Epithelial cell of proximal tubule (primary cell): ENCODE results near the gene VIPR1. TPM values are rescaled to one million over a fixed set of nuclear protein-coding genes. Genes with fewer than 3 reads are reported as not detected.

Experiments used
- DNase-seq: peaks from one replicate; pipeline ENCODE4 v3.0.0-alpha.2; 2011; ENCODE audit warnings: low read depth
- H3K4me3 ChIP-seq: 2 replicates; pipeline ENCODE4 v1.5.1; 2011; ENCODE audit warnings: low read depth, mild to moderate bottlenecking, low read length
- total RNA-seq: library from RNA; depleted of rRNA; stranded (reverse); fragments of >200 nt; gene quantifications from 2 replicates; pipeline ENCODE4 v1.2.3, GENCODE V29; 2015
- TF ChIP-seq, protein P1 (sequence below): conservative IDR thresholded peaks from 2 replicates; pipeline ENCODE4 v1.5.1; 2012; ENCODE audit warnings: low read depth, mild to moderate bottlenecking, low read length

The VIPR1 gene
- total RNA-seq, 1 donor from 2014 or later, result not detected

DNA sequence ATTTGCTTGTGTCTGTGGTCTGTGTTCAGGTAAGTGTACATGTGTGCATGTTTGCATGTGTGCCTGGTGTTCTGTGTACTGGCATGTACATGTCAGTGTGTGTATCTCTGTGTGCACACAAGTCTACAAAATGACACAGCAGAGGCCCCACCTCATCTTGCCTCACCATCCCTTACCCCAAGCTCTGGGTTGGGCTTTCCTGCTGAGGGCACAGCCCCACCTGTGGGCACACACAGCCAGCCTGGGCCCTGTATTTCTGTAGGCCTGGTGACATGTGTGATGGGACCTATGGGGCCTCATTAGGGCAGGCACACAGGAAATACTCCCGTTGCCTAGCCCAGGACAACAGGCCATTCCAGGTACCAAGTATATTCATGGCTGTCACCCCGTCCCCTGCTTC, 13.5 kb downstream of the VIPR1 start:
- DNase-seq, result no peak
- TF ChIP-seq, protein P1, sequence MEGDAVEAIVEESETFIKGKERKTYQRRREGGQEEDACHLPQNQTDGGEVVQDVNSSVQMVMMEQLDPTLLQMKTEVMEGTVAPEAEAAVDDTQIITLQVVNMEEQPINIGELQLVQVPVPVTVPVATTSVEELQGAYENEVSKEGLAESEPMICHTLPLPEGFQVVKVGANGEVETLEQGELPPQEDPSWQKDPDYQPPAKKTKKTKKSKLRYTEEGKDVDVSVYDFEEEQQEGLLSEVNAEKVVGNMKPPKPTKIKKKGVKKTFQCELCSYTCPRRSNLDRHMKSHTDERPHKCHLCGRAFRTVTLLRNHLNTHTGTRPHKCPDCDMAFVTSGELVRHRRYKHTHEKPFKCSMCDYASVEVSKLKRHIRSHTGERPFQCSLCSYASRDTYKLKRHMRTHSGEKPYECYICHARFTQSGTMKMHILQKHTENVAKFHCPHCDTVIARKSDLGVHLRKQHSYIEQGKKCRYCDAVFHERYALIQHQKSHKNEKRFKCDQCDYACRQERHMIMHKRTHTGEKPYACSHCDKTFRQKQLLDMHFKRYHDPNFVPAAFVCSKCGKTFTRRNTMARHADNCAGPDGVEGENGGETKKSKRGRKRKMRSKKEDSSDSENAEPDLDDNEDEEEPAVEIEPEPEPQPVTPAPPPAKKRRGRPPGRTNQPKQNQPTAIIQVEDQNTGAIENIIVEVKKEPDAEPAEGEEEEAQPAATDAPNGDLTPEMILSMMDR, result no peak

DNA sequence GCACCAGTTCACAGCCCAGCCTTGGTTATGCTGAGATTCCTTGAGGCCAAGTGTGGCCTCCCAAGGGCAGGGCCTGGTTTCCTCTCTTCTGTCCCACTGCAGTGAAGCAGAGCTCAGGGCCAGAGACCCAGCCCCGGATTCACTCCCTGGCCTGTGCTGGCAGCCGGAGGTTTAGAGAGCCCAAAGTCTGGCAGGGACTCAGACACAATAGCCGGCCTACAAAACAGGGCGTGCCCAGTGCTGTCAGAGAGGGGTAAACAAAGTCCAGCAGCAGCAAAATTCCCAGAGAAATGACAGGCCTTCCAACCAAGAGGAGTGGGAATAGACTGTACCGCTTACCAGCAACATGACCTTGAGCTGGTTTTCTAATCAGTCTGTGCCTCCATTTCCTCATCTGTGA, 14.0 kb downstream of the VIPR1 start:
- TF ChIP-seq, protein P1, result no peak

More for the DNA sequence above, 13.5 kb downstream of the VIPR1 start:
- no peak overlapping the region for H3K4me3 ChIP-seq

DNA sequence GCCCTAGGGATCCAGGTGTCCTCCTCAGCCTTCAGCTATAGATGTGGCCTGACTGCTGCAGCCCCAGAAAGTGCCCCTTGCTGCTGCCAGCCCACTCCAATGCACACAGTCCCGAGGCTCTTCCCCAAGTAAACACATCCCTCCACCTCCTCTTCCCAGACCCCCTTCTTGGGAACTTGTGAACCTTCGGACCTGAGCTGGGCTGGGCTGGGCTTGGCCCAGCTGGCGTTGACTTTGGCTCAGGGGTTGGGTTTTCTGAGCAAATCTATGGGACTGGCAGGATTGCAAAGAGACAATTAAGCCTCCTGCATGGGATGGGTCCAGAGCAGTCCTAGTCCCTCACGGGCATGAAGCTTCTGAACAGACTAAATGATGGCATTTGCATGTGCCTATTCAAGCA, 14.7 kb downstream of the VIPR1 start:
- no peak for DNase-seq
- TF ChIP-seq, protein P1, result no peak
- H3K4me3 ChIP-seq, result no peak overlapping the region

More for the DNA sequence above, 14.0 kb downstream of the VIPR1 start:
- no peak for DNase-seq
- H3K4me3 ChIP-seq, result no peak overlapping the region

DNA sequence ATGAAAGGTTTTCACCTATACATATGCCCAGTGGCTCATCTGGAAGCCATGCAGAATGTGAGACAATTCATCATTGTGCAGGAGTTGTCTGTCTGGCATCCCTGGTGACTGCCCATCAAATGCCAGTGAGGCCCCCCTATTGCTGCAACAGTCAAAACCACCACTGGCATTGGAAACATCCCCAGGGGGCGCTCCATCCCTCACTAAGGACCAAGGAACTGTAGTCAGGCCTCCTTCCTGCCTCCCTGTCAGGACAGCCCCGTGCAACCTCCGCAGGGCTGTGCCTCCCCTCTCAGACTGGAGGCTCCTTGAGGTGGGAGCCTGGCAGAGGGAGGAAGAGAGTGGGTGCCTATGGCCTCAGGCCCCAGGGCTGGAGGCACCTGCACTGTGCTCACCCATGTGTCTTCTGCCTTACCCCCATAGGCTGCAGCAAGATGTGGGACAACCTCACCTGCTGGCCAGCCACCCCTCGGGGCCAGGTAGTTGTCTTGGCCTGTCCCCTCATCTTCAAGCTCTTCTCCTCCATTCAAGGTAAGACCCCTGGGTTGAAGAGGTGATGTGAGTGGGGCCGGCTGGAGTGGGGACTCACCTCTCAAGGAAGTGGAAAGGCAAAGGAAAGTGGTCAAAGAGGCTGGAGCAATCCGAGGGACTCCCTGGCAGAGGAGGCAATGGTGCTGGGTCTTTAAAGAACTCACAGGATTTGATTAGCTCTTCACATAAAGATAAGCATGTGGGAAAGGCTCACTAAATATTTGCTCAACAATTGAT, 16.5 kb downstream of the VIPR1 start:
- TF ChIP-seq, protein P1, result peak; percentile 19
- H3K4me3 ChIP-seq, result no peak overlapping the region
- no peak for DNase-seq

DNA sequence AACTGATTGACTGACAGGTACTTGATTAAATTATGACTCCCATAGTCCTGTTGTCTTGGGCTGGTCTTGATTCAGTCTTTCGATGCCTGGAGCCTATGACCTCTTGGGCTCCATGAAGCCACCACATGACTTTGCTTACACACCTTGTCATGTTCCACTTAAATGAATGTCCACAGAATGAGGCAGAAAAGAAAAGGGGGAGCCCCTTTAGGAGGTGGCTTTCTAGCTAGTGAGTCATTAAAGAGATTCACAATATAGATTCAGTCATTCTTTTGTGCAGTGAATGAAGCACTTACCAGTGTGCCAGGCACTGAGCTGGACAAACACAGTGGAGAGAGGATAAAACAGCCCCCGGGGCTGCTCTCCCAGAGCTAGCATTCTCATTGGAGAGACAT, 17.1 kb downstream of the VIPR1 start:
- H3K4me3 ChIP-seq, result no peak overlapping the region
- no peak for DNase-seq
- TF ChIP-seq, protein P1, result no peak

DNA sequence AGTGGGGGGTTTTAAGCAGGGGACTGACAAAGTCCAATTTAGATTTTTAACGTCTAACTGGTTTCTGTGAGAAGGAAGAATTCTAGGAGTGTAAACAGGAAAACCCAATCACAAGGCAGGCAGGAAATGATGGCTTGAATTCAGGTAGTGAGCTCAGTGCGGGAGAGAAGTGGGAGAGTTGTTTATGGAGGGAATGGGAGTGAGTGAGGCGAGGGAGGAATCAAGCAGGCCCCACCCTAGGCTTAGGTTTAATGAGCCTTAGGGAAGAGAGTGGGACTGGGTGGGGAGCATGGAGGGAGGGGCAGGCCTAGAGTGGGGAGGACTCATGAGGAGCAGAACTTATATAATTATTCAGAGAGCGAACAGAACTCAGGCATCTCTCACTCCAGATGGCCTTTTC, 17.9 kb downstream of the VIPR1 start:
- no peak overlapping the region for H3K4me3 ChIP-seq
- DNase-seq, result no peak
- TF ChIP-seq, protein P1, result no peak

DNA sequence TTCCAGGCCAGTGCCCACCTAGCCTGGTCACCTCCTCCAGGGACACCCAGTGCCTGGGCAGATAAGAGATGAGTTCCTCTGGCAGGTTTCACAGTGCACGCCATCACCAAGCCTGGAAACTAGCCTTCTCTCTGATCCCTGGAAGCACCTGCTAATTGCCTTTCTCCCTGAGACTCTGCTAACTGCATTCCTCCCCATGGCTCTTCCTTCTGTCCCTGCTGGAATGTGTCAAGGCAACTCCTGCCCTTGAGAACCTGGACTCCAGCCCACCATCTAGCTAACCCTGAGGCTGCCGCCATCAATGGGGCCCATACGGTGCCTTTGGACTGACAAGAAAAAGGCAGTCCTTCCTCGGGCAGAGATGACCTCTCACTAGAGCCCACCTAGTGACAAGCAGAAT, 18.5 kb downstream of the VIPR1 start:
- TF ChIP-seq, protein P1, result no peak
- DNase-seq, result no peak
- no peak overlapping the region for H3K4me3 ChIP-seq
